Activated CD4-positive, alpha-beta T cell treated with anti-CD3 and anti-CD28 coated beads for 1 hour (primary cell): Measurements from ENCODE around the gene TUBGCP5.
"Not testable (repeated sequence)": the region's sequence is repeated elsewhere in the genome, so short reads cannot be mapped to it uniquely, and the experiment has no call there.

Experiments used
- DNase-seq: peaks from one replicate; pipeline ENCODE4 v3.0.0-alpha.2; 2020

The TUBGCP5 gene

DNA sequence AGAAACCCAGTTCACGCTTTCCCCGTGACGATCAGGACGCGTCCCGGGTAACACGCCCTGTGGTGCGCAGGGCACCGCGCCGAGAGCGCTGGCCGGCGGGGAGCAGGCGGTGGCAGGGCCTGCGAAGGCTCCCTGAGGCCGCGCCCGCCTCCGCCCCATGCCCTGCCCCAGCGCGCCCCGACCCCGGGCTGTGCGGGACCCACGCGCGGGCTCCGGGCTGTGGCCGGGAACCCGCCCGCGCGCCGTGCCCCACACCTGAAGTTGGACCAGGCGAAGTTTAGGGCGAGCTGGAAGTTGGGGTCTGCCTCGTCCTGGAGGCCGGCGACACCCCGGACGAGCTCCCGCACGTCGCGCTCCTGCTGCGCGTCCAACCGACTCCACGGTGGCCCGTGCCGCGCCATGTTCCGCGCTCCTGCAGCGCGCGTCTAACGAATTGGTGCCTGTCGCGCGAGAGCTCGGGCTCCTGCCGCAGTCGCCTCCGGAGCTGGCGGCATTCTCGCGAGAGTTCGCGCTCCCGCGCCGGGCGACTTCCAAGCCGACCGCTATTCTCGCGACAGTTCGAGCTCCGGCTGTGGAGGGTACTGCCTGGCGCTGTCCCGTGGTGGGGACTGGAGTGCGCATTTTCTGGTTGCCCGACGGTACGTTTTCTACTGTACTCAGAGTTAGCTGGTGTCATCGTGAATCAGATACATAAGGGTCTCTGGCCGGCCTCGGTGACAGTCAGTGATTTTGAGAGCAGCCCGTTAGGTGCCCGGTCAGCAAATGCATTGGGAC is at the start of gene TUBGCP5:
Gene TUBGCP5 (minus strand): TSS at position 427 of the 774 bp plus-strand sequence. CDS start 26 bp downstream, at position 401.
- DNase-seq, result peak; percentile 94

DNA sequence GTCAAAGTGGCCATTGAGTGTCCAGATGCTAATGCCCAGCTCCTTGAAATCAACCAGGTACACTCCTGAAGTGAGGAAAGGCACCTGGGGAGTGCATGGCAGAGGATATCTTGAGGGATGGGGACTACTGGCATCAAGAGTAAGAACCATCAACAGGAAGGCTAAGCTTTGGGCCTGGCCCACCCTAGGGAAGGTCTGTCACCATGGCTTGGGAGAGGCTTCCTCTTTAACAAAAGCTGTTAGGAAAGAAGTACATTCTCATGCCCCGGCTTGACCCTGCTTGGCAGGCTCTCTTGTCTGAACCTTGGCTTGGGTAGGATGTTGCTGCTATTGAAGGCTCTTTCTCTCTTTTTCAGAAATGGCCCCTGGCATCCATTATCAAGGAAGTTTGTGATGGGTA is 43.7 kb upstream of the TUBGCP5 start:
- DNase-seq, result no peak

DNA sequence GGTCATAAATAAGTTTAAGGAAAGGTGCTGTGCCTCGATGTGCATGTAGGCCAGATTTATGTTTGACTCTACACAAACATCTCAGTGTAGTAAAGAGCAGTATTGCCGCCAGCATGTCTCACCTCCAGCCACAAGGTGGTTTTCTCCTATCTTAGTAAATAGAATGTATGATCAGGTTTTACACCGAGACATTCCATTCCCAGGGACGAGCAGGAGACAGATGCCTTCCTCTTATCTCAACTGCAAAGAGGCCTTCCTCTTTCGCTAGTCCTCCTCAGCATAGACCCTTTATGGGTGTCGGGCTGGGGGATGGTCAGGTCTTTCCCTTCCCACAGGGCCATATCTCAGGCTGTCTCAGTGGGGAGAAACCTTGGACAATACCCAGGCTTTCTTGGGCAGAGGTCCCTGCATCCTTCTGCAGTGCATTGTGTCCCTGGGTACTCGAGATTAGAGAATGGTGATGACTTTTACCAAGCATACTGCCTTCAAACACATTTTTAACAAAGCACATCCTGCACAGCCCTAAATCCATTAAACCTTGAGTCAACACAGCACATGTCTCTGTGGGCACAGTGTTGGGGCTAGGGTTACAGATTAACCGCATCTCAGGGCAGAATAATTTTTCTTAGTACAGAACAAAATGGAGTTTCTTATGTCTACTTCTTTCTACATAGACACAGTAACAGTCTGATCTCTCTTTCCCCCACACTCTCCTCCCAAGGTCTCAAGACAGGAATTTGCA is 42.8 kb upstream of the TUBGCP5 start:
- DNase-seq, result not testable (repeated sequence)

DNA sequence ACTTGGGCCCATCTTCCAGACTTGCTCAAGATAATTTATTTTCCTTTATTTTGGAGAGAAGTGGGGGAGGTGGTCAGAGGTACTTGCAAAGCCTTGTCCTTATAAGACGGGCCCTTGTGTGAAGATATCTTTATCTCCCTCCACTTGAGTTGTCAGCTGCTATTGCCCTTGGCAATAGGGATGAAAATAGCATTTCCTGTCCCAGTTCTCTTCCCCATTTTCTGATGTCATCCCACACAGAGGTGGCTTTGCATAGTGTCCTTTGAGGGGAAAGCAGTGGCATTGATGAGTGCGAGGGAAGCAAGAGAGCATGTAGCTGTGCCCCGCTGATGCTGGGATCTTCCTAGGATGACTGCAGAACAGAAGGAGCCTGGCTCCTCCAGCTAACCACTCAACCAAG is 41.9 kb upstream of the TUBGCP5 start:
- DNase-seq, result no peak

DNA sequence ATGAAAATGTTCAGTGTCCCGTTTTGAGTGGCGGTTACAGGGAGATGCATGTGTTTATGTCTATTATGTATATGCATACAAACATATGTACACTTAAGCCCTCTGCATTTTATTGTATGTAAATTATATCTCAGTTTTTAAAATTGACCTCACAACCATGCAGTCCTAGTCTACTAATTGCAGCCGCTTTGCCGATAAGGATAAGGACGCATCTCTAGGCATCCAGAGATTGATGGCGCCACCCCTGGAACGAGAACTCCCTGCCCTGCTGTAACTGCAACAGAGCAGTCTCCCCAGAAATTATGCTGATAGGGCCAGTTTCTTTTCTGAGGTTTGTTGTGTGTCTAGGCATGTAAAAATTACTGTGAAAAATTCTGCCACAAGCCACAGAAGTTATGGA is 40.4 kb upstream of the TUBGCP5 start:
- DNase-seq, result no peak

DNA sequence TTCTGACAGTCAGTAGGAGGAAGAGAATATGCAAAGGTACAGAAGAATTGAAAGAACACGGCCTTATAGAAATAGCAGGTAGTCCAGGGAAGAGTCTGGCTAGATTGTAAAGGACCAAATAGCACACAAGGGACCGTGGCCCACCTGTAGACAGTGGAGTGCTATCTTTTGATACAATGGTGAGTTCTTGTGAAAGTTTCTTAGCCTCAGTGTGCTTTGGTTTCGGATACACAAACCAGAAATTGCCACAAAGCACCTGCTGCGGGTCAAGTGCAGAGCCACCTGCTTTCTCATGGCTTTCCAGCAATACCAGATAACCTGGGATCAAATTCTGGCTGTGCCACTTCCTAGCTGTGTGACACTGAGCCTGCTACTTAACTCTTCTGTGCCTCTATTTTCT is 36.6 kb upstream of the TUBGCP5 start:
- DNase-seq, result no peak

DNA sequence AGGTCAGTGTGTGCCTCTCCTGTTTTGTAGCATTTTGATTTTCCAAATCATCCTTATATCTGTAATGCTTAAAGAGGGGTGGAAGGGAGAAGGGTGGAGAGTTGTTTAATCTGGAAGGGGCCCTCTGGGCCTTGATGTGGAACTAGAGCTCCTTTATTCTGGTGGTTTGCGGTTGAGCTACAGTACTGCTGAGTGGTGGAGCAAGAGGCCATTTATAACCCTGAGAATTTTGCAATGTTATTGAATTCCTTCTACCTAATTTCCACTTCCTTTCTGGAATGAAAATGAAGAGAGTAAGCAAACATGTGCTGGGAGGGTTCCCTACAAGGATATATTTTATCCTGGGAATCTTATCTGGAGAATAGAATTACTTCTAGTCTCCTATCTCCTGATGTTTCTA is 35.3 kb upstream of the TUBGCP5 start:
- DNase-seq, result no peak

- no peak for DNase-seq
These were observed 34.7 kb upstream of the TUBGCP5 start for GRCh38 chr15:23073890-23074646.

DNA sequence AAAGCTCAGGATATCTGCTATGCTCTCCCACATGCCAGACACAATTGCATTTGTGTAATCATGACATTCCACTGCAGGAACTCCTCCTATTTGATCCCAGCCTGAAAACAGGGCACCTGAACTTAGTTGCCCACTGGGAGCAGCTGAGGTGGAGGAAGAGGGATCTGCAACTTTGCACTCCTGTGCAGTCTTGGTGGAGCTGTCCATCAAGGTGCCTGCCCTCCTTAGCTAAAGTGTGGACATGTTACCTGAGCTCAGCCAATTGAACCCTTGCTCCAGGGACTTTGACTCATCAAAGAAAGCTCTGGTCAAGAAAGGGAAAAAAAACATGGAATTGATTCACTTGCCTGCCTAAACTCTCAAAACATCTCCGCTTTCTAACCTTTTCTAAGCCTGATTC is 33.3 kb upstream of the TUBGCP5 start:
- no peak for DNase-seq

- no peak for DNase-seq
These were observed 30.3 kb upstream of the TUBGCP5 start for GRCh38 chr15:23069496-23070166.

- DNase-seq, result no peak
These were observed 28.0 kb upstream of the TUBGCP5 start for GRCh38 chr15:23067416-23067815.

DNA sequence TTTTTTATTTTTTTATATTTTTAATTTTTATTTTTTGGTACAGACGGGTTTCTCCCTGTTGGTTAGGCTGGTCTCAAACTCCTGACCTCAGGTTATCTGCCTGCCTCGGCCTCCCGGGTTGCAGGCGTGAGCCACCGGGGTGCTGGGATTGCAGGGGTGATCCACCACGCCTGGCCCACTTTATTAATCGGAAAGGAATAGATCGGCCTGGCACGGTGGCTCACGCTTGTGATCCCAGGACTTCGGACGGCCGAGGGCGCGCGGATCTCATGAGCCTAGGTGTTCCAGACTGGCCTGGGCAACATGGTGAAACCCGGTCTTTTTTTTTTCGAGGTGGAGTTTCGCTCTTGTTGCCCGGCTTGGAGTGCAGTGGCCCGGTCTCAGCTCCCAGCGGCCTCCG is 26.5 kb upstream of the TUBGCP5 start:
- no peak for DNase-seq

GRCh38 chr15:23064156-23064555 is 24.8 kb upstream of the TUBGCP5 start:
- DNase-seq, result no peak

DNA sequence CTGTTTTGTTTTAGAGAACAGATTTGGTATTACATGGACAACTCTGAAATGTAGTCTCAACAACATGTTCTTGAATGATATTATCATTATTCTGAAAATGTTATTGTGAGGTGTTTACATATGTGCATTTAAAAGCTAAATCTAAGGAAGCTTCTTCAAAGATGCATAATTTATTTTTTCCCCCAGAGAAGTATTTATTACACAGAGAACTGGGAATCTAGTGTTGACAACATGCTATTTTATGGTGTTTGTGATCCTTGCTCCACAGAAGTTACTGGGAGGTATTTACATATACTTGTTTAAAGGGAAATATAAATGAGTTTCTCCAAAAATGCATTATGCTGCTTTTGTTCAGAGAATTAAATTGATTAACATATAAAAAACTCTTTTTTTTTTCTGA is 18.3 kb upstream of the TUBGCP5 start:
- DNase-seq, result no peak

DNA sequence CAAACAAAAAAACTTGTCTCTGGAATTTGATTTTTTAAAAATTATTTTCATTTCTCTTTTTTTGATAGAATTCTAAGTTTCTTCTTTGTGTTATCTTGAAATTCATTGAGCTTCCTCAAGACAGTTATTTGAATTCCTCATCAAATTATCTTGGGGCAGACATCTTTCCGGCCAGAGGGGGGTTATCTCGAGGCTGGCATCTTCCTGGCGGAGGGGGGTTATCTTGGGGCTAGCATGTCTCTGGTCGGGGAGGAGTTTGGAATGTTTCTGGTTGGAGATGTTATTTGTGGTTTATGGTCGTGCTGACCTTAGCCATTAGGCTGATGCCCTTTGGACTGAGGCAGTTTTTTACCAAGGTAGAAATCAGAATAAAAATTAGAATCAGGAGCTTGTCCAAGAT is 15.9 kb upstream of the TUBGCP5 start:
- DNase-seq, result no peak

DNA sequence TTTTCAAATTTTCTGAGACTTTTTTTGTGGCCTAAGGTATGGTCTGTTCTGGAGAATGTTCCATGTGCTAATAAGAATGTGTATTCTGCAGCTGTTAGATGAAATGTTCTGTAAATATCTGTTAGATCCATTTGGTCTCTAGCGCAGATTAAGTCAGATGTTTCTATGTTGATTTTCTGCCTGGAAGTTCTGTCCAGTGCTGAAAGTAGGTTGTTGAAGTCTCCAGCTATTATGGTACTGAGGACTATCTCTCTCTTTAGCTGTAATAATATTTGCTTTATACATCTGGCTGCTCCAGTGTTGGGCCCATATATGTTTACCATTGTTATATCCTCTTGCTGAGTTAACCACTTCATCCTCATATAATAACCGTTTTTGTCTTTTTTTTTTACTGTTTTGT is 13.2 kb upstream of the TUBGCP5 start:
- DNase-seq, result no peak

DNA sequence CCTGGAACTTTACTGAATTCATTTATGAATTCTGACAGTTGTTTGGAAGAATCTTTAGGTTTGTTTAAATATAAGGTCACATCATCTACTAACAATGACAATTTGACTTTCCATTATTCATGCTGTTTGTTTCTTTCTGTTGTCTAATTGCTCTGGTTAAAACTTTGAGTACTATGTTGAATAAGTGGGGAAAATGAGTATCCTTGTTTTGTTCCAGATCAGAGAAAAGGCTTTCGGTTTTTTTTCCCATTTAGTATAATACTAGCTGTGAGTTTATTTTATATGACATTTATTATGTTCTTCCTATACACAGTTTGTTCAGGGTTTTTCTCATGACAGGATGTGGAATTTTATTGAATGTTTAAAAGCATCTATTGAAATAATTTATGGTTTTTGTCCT is 11.3 kb upstream of the TUBGCP5 start:
- DNase-seq, result no peak

DNA sequence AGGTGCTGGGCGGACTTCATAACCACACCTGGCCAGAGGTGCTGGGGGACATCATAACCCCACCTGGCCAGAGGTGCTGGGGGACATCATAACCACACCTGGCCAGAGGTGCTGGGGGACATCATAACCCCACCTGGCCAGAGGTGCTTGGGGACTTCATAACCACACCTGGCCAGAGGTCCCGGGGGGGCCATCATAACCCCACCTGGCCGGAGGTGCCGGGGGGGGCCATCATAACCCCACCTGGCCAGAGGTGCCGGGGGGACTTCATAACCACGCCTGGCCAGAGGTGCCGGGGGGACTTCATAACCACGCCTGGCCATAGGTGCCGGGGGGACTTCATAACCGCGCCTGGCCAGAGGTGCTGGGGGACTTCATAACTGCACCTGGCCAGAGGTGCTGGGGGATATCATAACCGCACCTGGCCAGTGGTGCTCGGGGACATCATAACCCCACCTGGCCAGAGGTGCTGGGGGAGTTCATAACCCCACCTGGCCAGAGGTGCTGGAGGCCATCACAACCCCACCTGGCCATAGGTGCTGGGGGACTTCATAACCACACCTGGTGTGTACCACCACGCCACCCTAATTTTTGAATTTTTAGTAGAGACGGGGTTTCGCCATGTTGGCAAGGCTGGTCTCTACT is 10.7 kb upstream of the TUBGCP5 start:
- no peak for DNase-seq

- not testable (repeated sequence) for DNase-seq
These were observed 9.4 kb upstream of the TUBGCP5 start for GRCh38 chr15:23048572-23049282.

- DNase-seq, result not testable (repeated sequence)
These were observed 4.6 kb upstream of the TUBGCP5 start for GRCh38 chr15:23043987-23044386.

GRCh38 chr15:23043535-23043934 is 4.2 kb upstream of the TUBGCP5 start:
- not testable (repeated sequence) for DNase-seq

GRCh38 chr15:23041736-23042135 is 2.4 kb upstream of the TUBGCP5 start:
- DNase-seq, result not testable (repeated sequence)
